Lung (tissue), 12 donors: ENCODE measurements around the gene PIAS3. TPM values are rescaled to one million over a fixed set of nuclear protein-coding genes. Genes with fewer than 3 reads are reported as not detected.

Source experiments
- ATAC-seq: fragments of 200-7000 bp; cut with Tn5 transposase; one replicate; pipeline ENCODE4 v1.9.1; 2020; ENCODE audit warnings: moderate number of reproducible peaks; ENCODE audit not compliant: insufficient read depth, low FRiP score
- DNase-seq, 3 donors: peaks; one replicate each; pipeline ENCODE4 v3.0.0-alpha.2; 2013 to 2017
- H3K27ac ChIP-seq, 2 donors: one replicate each; pipeline ENCODE4 v1.5.1; 2013; ENCODE audit warnings: mild to moderate bottlenecking in 2 of 2, moderate library complexity in 2 of 2, control low read depth in 1 of 2, inconsistent platforms in 1 of 2, low read depth in 1 of 2, low read length in 1 of 2
- H3K27me3 ChIP-seq, 3 donors: one replicate each; pipeline ENCODE4 v1.5.1; 2013; ENCODE audit warnings: low read length in 2 of 3; ENCODE audit not compliant: control insufficient read depth in 3 of 3, insufficient read depth in 3 of 3
- H3K36me3 ChIP-seq, 4 donors: one replicate each; pipeline ENCODE4 v1.5.1; 2013; ENCODE audit warnings: low read length in 4 of 4, mild to moderate bottlenecking in 1 of 4, moderate library complexity in 1 of 4; ENCODE audit not compliant: control insufficient read depth in 4 of 4, insufficient read depth in 4 of 4
- H3K4me1 ChIP-seq, 5 donors: one replicate each; pipeline ENCODE4 v1.5.1; 2013; ENCODE audit warnings: low read length in 5 of 5, mild to moderate bottlenecking in 2 of 5, moderate library complexity in 1 of 5; ENCODE audit not compliant: control insufficient read depth in 5 of 5, insufficient read depth in 5 of 5
- H3K4me3 ChIP-seq: one replicate; pipeline ENCODE4 v1.5.1; 2013; ENCODE audit warnings: mild to moderate bottlenecking, control low read depth, moderate library complexity
- H3K9ac ChIP-seq, 2 donors: one replicate each; pipeline ENCODE4 v1.5.1; 2013; ENCODE audit warnings: low read length in 2 of 2, control low read depth in 1 of 2; ENCODE audit not compliant: insufficient read depth in 1 of 2
- H3K9me3 ChIP-seq, 4 donors: one replicate each; pipeline ENCODE4 v1.5.1; 2013; ENCODE audit warnings: low read length in 3 of 4, mild to moderate bottlenecking in 1 of 4, moderate library complexity in 1 of 4; ENCODE audit not compliant: control insufficient read depth in 4 of 4, insufficient read depth in 3 of 4
- CTCF ChIP-seq: IDR thresholded peaks from 2 replicates; pipeline ENCODE4 v1.5.1; 2012; ENCODE audit warnings: mild to moderate bottlenecking; ENCODE audit errors: control extremely low read depth, extremely low read depth
- WGBS, 2 donors: extraction: QIAGEN DNeasy Blood & Tissue Kit; methylation state at CpG; one replicate each; pipeline ENCODE4 v1.1.7; 2013; 5-methylcytosine and 5-hydroxymethylcytosine counted together
- polyA plus RNA-seq, 2 donors: library from polyadenylated mRNA; stranded (reverse); fragments of 200-250 nt; gene quantifications; one replicate each; pipeline ENCODE4 v1.2.1, GENCODE V29; 2013
- total RNA-seq, 2 donors: library from RNA; depleted of rRNA in 1 of 2; stranded (reverse); fragments of >200 nt in 1 of 2; gene quantifications; one replicate each; pipeline ENCODE4 v1.2.1, GENCODE V29; 2014 to 2021
- donor health status: control.
- donor health status: control.
- donor health status: Bipolar disorder and iron deficiency.
- donor health status: healthy.
- donor health status: DM: yes; HTN: yes; CAD: no.

The PIAS3 gene
- total and polyA plus RNA-seq, 4 donors: 23.5 to 54.9 (median 29.2) TPM

- H3K27me3 ChIP-seq: no peaks in the 10 kb centered on the region
- no peak overlapping the region for H3K27ac ChIP-seq
- ATAC-seq (no peak), DNase-seq (no peak)
- WGBS, 2 donors: 95 to 96% methylated on average over 7 of the region's 7 CpGs
- TF ChIP-seq CTCF: no peak
- peaks cover 0 to 6% (median 0%) of the 10 kb centered on the region in 5 donors for H3K4me1 ChIP-seq
- H3K4me3 ChIP-seq: no peak overlapping the region
- no peak overlapping the region for H3K9ac ChIP-seq
- H3K9me3 ChIP-seq: no peaks in the 10 kb centered on the region
- no peaks in the 10 kb centered on the region for H3K36me3 ChIP-seq
Measured at GRCh38 chr1:145806844-145807243, 52.0 kb downstream of the PIAS3 start.

GRCh38 chr1:145806408-145806807 is 52.5 kb downstream of the PIAS3 start:
- Histone ChIP-seq H3K4me3 (no peak overlapping the region), H3K4me1 (peaks cover 0 to 6% (median 0%) of the 10 kb centered on the region in 5 donors), H3K27ac (no peak overlapping the region), H3K9me3 (no peaks in the 10 kb centered on the region), H3K36me3 (no peaks in the 10 kb centered on the region), H3K27me3 (no peaks in the 10 kb centered on the region), H3K9ac (no peak overlapping the region)
- DNase-seq (no peak), ATAC-seq (no peak)
- 97 to 100% methylated on average over 4 of the region's 4 CpGs for WGBS, 2 donors
- TF ChIP-seq CTCF: no peak

GRCh38 chr1:145805057-145805456 is 53.8 kb downstream of the PIAS3 start:
- WGBS, 2 donors: 73 to 81% methylated on average over 1 of the region's 1 CpG
- no peak for ATAC-seq
- Histone ChIP-seq H3K9ac (no peak overlapping the region), H3K4me1 (peaks cover 0 to 11% (median 2%) of the 10 kb centered on the region in 5 donors), H3K27me3 (no peaks in the 10 kb centered on the region), H3K36me3 (no peaks in the 10 kb centered on the region), H3K4me3 (no peak overlapping the region), H3K27ac (no peak overlapping the region), H3K9me3 (no peaks in the 10 kb centered on the region)
- TF ChIP-seq CTCF: no peak
- DNase-seq: no peak
